H9 (cell line): ENCODE data around the gene C20orf96. TPM values are rescaled to one million over a fixed set of nuclear protein-coding genes. Genes with fewer than 3 reads are reported as not detected.

Source experiments
- DNase-seq: peaks from one replicate; pipeline ENCODE4 v3.0.0-alpha.2; 2017
- H2AFZ ChIP-seq: one replicate; pipeline ENCODE4 v1.6.1; 2013; ENCODE audit warnings: mild to moderate bottlenecking, low read length, control low read depth, moderate library complexity
- H2AK5ac ChIP-seq: 2 replicates; pipeline ENCODE4 v1.6.1; 2013; ENCODE audit warnings: low read length, control low read depth, mixed read lengths; ENCODE audit not compliant: insufficient read length
- H2BK120ac ChIP-seq: one replicate; pipeline ENCODE4 v1.6.1; 2013; ENCODE audit warnings: low read depth, mild to moderate bottlenecking, low read length, control low read depth, inconsistent platforms; ENCODE audit not compliant: poor library complexity, severe bottlenecking
- H2BK12ac ChIP-seq: 2 replicates; pipeline ENCODE4 v1.6.1; 2013; ENCODE audit warnings: low read length, control low read depth, mixed read lengths, low read depth; ENCODE audit not compliant: insufficient read length
- H2BK15ac ChIP-seq: 2 replicates; pipeline ENCODE4 v1.6.1; 2013; ENCODE audit warnings: low read depth, low read length, control low read depth
- H2BK20ac ChIP-seq: one replicate; pipeline ENCODE4 v1.6.1; 2013; ENCODE audit warnings: low read depth, mild to moderate bottlenecking, low read length, control low read depth, inconsistent platforms; ENCODE audit not compliant: poor library complexity, severe bottlenecking
- H2BK5ac ChIP-seq: 2 replicates; pipeline ENCODE4 v1.6.1; 2013; ENCODE audit warnings: low read length, control low read depth, mixed read lengths; ENCODE audit not compliant: insufficient read length
- H3K14ac ChIP-seq: 2 replicates; pipeline ENCODE4 v1.6.1; 2013; ENCODE audit warnings: low read length, control low read depth; ENCODE audit not compliant: insufficient read depth
- H3K18ac ChIP-seq: 2 replicates; pipeline ENCODE4 v1.6.1; 2013; ENCODE audit warnings: low read depth, mild to moderate bottlenecking, mixed read lengths, low read length, control low read depth; ENCODE audit not compliant: insufficient read length
- H3K23ac ChIP-seq: 2 replicates; pipeline ENCODE4 v1.6.1; 2013; ENCODE audit warnings: low read length, control low read depth, mixed read lengths, low read depth; ENCODE audit not compliant: insufficient read length
- H3K23me2 ChIP-seq: 2 replicates; pipeline ENCODE4 v1.6.1; 2013; ENCODE audit warnings: low read depth, mild to moderate bottlenecking, mixed read lengths, low read length, control low read depth; ENCODE audit not compliant: insufficient read length, poor library complexity, severe bottlenecking
- H3K27ac ChIP-seq: 2 replicates; pipeline ENCODE4 v1.5.1; 2013; ENCODE audit warnings: low read length, control low read depth, mixed read lengths, low read depth; ENCODE audit not compliant: insufficient read length
- H3K27me3 ChIP-seq: 2 replicates; pipeline ENCODE4 v1.6.1; 2013; ENCODE audit warnings: low read length, control low read depth, inconsistent platforms; ENCODE audit not compliant: insufficient read depth
- H3K4ac ChIP-seq: 2 replicates; pipeline ENCODE4 v1.6.1; 2013; ENCODE audit warnings: low read depth, mild to moderate bottlenecking, control low read depth, inconsistent platforms, low read length, moderate library complexity
- H3K4me1 ChIP-seq: 2 replicates; pipeline ENCODE4 v1.6.1; 2013; ENCODE audit warnings: low read length, control low read depth, inconsistent platforms; ENCODE audit not compliant: insufficient read depth
- H3K4me2 ChIP-seq: 2 replicates; pipeline ENCODE4 v1.6.1; 2013; ENCODE audit warnings: low read length, control low read depth, mixed read lengths; ENCODE audit not compliant: insufficient read length, insufficient read depth
- H3K56ac ChIP-seq: 2 replicates; pipeline ENCODE4 v1.6.1; 2013; ENCODE audit warnings: low read depth, mild to moderate bottlenecking, mixed read lengths, low read length, control low read depth; ENCODE audit not compliant: insufficient read length
- H3K79me1 ChIP-seq: 2 replicates; pipeline ENCODE4 v1.6.1; 2013; ENCODE audit warnings: low read depth, mild to moderate bottlenecking, moderate library complexity, low read length, control low read depth, inconsistent platforms; ENCODE audit not compliant: insufficient read depth, poor library complexity, severe bottlenecking
- H3K79me2 ChIP-seq: 2 replicates; pipeline ENCODE4 v1.6.1; 2013; ENCODE audit warnings: low read length, control low read depth, inconsistent platforms; ENCODE audit not compliant: insufficient read depth
- H3K9ac ChIP-seq: 2 replicates; pipeline ENCODE4 v1.6.1; 2013; ENCODE audit warnings: low read length, control low read depth, mixed read lengths; ENCODE audit not compliant: insufficient read length; ENCODE audit errors: extremely low read depth
- H3K9me3 ChIP-seq: one replicate; pipeline ENCODE4 v1.6.1; 2013; ENCODE audit warnings: low read depth, low read length, inconsistent platforms; ENCODE audit not compliant: control insufficient read depth
- H3T11ph ChIP-seq: one replicate; pipeline ENCODE4 v1.6.1; 2013; ENCODE audit warnings: mild to moderate bottlenecking, low read length, control low read depth, inconsistent platforms
- H4K20me1 ChIP-seq: one replicate; pipeline ENCODE4 v1.6.1; 2013; ENCODE audit not compliant: control insufficient read depth, insufficient read length, insufficient read depth
- H4K5ac ChIP-seq: 2 replicates; pipeline ENCODE4 v1.6.1; 2013; ENCODE audit warnings: low read depth, mild to moderate bottlenecking, mixed read lengths, low read length, control low read depth; ENCODE audit not compliant: insufficient read length
- H4K8ac ChIP-seq: replicated peaks from 2 replicates; pipeline ENCODE4 v1.6.1; 2013; ENCODE audit warnings: low read length, control low read depth, mixed read lengths, low read depth; ENCODE audit not compliant: insufficient read length
- H4K91ac ChIP-seq: 2 replicates; pipeline ENCODE4 v1.6.1; 2013; ENCODE audit warnings: low read depth, mild to moderate bottlenecking, moderate library complexity, mixed read lengths, low read length, control low read depth; ENCODE audit not compliant: insufficient read length
- H3K27ac Mint-ChIP-seq, 3 experiments: 2 replicates in 2 of 3; 3 replicates in 1 of 3; pipeline ENCODE4 v1.8.0; 2020 to 2021; ENCODE audit warnings: mixed read lengths in 3 of 3, mild to moderate bottlenecking in 1 of 3, moderate library complexity in 1 of 3
- H3K27me3 Mint-ChIP-seq: 2 replicates; pipeline ENCODE4 v1.8.0; 2021; ENCODE audit warnings: low read depth, mild to moderate bottlenecking, moderate library complexity, mixed read lengths
- H3K36me3 Mint-ChIP-seq, 3 experiments: 2 replicates in 2 of 3; 3 replicates in 1 of 3; pipeline ENCODE4 v1.8.0; 2020 to 2021; ENCODE audit warnings: low read depth in 3 of 3, mixed read lengths in 3 of 3; ENCODE audit not compliant: insufficient read depth in 1 of 3
- H3K4me1 Mint-ChIP-seq, 2 experiments: 2 replicates each; pipeline ENCODE4 v1.8.0; 2020; ENCODE audit warnings: mixed read lengths in 2 of 2
- H3K4me3 Mint-ChIP-seq, 2 experiments: 2 replicates in 1 of 2; 3 replicates in 1 of 2; pipeline ENCODE4 v1.8.0; 2020 to 2021; ENCODE audit warnings: mild to moderate bottlenecking in 2 of 2, mixed read lengths in 2 of 2, moderate library complexity in 1 of 2
- H3K9me3 Mint-ChIP-seq, 2 experiments: 2 replicates in 1 of 2; 3 replicates in 1 of 2; pipeline ENCODE4 v1.8.0; 2020; ENCODE audit warnings: mild to moderate bottlenecking in 2 of 2, mixed read lengths in 2 of 2, moderate library complexity in 1 of 2
- WGBS: extraction: QIAGEN DNeasy Blood & Tissue Kit; methylation state at CpG from one replicate; pipeline ENCODE4 v1.1.7; 2013; ENCODE audit warnings: missing lambda C conversion rate, low lambda C conversion rate, mixed read lengths; ENCODE audit not compliant: insufficient read length; ENCODE audit errors: extremely low coverage; 5-methylcytosine and 5-hydroxymethylcytosine counted together
- total RNA-seq: library from RNA; stranded (reverse); gene quantifications from 2 replicates; pipeline ENCODE4 v1.2.1, GENCODE V29; 2021
- TF ChIP-seq, protein P1 (sequence below): fragments of 200-600 bp; sonication (generic); conservative IDR thresholded peaks from 3 replicates; pipeline ENCODE4 v1.8.0; 2021; ENCODE audit warnings: antibody characterized with exemption, mild to moderate bottlenecking

The C20orf96 gene
- total RNA-seq, 1 experiment from 2014 or later = 14.5 TPM

DNA sequence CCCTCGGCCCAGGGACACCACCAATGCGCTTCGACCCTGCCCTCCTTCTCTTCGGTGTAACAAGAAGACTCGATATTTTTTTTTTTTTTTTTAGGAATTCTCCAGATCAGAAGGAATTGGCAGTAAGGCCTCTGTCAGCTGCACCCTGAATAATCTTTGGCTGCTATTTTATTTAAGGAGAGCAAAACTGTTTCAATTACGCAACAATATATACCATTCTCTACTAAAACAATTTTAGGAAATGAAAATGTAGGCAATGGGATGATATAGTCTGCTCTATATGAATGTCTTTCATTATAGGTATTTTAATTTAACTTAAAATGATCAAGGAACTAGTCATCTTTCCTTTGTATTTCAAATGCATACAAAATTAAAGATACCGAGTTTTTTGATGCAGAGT, 20.1 kb upstream of the C20orf96 start:
- H2BK120ac ChIP-seq = no peak overlapping the region

More for the DNA sequence above, 20.1 kb upstream of the C20orf96 start:
- H3K4me1 ChIP-seq = no peaks in the 10 kb centered on the region; the same call in 1 of the 2 replicates
- Mint-ChIP-seq H3K27me3 (peaks cover 4% of the 10 kb centered on the region; the same call in 1 of the 2 replicates), H3K9me3 (no peaks in the 10 kb centered on the region), H3K27ac (peak overlapping the region in 1 of 3 experiments; percentile 77; a peak in 2 of 7 replicates), H3K4me1 (peaks cover 24 to 28% of the 10 kb centered on the region in 2 experiments), H3K4me3 (peak overlapping the region in 1 of 2 experiments; percentile 85; a peak in 3 of 5 replicates), H3K36me3 (no peaks in the 10 kb centered on the region; a peak in 1 of 7 replicates)
- H2BK20ac ChIP-seq = no peak overlapping the region
- H2BK5ac ChIP-seq = no peak overlapping the region
- H4K8ac ChIP-seq = no peak overlapping the region
- H3K4ac ChIP-seq = no peak overlapping the region
- H3K27ac ChIP-seq = no peak overlapping the region
- no peaks in the 10 kb centered on the region for H3K79me2 ChIP-seq
- H3K9me3 ChIP-seq = no peaks in the 10 kb centered on the region
- no peak overlapping the region for H3K56ac ChIP-seq
- H3K14ac ChIP-seq = no peak overlapping the region
- H2BK12ac ChIP-seq = no peak overlapping the region
- DNase-seq = no peak
- no CpG with 5 or more reads among the region's 7 CpGs for WGBS
- no peak overlapping the region for H2AK5ac ChIP-seq
- no peak overlapping the region for H3K9ac ChIP-seq
- no peaks in the 10 kb centered on the region for H4K20me1 ChIP-seq
- TF ChIP-seq, protein P1, sequence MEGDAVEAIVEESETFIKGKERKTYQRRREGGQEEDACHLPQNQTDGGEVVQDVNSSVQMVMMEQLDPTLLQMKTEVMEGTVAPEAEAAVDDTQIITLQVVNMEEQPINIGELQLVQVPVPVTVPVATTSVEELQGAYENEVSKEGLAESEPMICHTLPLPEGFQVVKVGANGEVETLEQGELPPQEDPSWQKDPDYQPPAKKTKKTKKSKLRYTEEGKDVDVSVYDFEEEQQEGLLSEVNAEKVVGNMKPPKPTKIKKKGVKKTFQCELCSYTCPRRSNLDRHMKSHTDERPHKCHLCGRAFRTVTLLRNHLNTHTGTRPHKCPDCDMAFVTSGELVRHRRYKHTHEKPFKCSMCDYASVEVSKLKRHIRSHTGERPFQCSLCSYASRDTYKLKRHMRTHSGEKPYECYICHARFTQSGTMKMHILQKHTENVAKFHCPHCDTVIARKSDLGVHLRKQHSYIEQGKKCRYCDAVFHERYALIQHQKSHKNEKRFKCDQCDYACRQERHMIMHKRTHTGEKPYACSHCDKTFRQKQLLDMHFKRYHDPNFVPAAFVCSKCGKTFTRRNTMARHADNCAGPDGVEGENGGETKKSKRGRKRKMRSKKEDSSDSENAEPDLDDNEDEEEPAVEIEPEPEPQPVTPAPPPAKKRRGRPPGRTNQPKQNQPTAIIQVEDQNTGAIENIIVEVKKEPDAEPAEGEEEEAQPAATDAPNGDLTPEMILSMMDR = no peak
- H3K18ac ChIP-seq = no peak overlapping the region
- H4K5ac ChIP-seq = no peak overlapping the region
- H4K91ac ChIP-seq = no peak overlapping the region
- H2BK15ac ChIP-seq = no peak overlapping the region
- H2AFZ ChIP-seq = no peak overlapping the region
- no peaks in the 10 kb centered on the region for H3K79me1 ChIP-seq
- no peak overlapping the region for H3K23ac ChIP-seq
- no peaks in the 10 kb centered on the region for H3K27me3 ChIP-seq
- no peak overlapping the region for H3T11ph ChIP-seq
- peaks cover 9% of the 10 kb centered on the region for H3K23me2 ChIP-seq
- H3K4me2 ChIP-seq = no peak overlapping the region
